ENCODE measurements around the gene C1orf94. TPM values are rescaled to one million over a fixed set of nuclear protein-coding genes. Genes with fewer than 3 reads are reported as not detected.

Gene C1orf94
- total and polyA plus RNA-seq, 2 experiments from 2014 or later = 4.3 to 5.3 TPM

DNA sequence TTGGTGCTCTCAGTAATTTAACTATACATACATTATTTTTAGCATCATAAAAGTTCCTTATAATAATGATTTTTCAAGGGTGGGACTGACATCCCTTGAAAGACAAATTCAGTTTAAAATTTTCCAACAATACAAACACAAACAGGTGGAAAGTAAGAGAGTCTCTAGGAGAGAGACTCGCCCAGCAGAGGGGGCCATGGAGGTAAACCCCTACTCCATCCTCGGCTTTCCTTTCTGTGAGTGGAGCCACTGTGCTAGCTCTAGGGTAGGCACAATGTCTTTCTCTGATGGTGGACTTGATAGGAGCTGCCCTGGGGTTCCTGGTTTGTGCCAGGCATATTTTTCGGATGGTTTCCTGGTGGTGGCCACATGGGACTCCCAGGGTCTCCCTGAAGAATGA is 20.0 kb upstream of the C1orf94 start:
- H2AFZ ChIP-seq = no peak overlapping the region
- H3K9me2 ChIP-seq (ENCODE audit: insufficient read depth) = 0 out of 2 replicates have a peak, but pooled peaks cover 9% of the 10 kb centered on the region
- TF ChIP-seq EZH2phosphoT487 (IDR thresholded peaks at IDR 0.05; ENCODE audit: unreplicated experiment) = no peak
- TF ChIP-seq, protein P1, sequence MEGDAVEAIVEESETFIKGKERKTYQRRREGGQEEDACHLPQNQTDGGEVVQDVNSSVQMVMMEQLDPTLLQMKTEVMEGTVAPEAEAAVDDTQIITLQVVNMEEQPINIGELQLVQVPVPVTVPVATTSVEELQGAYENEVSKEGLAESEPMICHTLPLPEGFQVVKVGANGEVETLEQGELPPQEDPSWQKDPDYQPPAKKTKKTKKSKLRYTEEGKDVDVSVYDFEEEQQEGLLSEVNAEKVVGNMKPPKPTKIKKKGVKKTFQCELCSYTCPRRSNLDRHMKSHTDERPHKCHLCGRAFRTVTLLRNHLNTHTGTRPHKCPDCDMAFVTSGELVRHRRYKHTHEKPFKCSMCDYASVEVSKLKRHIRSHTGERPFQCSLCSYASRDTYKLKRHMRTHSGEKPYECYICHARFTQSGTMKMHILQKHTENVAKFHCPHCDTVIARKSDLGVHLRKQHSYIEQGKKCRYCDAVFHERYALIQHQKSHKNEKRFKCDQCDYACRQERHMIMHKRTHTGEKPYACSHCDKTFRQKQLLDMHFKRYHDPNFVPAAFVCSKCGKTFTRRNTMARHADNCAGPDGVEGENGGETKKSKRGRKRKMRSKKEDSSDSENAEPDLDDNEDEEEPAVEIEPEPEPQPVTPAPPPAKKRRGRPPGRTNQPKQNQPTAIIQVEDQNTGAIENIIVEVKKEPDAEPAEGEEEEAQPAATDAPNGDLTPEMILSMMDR (conservative IDR thresholded peaks at IDR 0.05; ENCODE audit: low read depth in 2 of 2) = peak; percentile 61 to 64
- TF ChIP-seq CREB1 (CRISPR knock-in tag; IDR thresholded peaks at IDR 0.05; ENCODE audit: low read depth) = no peak
- DNase-seq (ENCODE audit: low spot score) = peak; percentile 65
- Mint-ChIP-seq H3K36me3 (ENCODE audit: low read depth) (peaks cover 38% of the 10 kb centered on the region), H3K4me3 (no peak overlapping the region), H3K9me3 (no peaks in the 10 kb centered on the region; the same call in 2 of the 3 replicates), H3K4me1 (peaks cover 26% of the 10 kb centered on the region), H3K27ac (no peak overlapping the region), H3K27me3 (ENCODE audit: insufficient read depth, low read depth, poor library complexity) (peaks cover 1% of the 10 kb centered on the region)
- no peak overlapping the region for H3K4me3 ChIP-seq
- H4K20me1 ChIP-seq (replicated peaks; ENCODE audit: insufficient read depth) = peaks cover 24% of the 10 kb centered on the region
- no peaks in the 10 kb centered on the region for H3K27me3 ChIP-seq (ENCODE audit: insufficient read depth)
- no peak overlapping the region for H3K27ac ChIP-seq (ENCODE audit: low read depth)
- H3K4me2 ChIP-seq = no peak overlapping the region
- H3K4me1 ChIP-seq (ENCODE audit: insufficient read depth) = peaks cover 8% of the 10 kb centered on the region; the same call in 1 of the 2 replicates
- no peaks in the 10 kb centered on the region for H3K36me3 ChIP-seq (ENCODE audit: insufficient read depth)
- H3K79me2 ChIP-seq (replicated peaks; ENCODE audit: insufficient read depth) = peaks cover 94% of the 10 kb centered on the region
- peak; percentile 91 for ATAC-seq
- no peaks in the 10 kb centered on the region for H3F3A ChIP-seq (replicated peaks; ENCODE audit: low read depth)

DNA sequence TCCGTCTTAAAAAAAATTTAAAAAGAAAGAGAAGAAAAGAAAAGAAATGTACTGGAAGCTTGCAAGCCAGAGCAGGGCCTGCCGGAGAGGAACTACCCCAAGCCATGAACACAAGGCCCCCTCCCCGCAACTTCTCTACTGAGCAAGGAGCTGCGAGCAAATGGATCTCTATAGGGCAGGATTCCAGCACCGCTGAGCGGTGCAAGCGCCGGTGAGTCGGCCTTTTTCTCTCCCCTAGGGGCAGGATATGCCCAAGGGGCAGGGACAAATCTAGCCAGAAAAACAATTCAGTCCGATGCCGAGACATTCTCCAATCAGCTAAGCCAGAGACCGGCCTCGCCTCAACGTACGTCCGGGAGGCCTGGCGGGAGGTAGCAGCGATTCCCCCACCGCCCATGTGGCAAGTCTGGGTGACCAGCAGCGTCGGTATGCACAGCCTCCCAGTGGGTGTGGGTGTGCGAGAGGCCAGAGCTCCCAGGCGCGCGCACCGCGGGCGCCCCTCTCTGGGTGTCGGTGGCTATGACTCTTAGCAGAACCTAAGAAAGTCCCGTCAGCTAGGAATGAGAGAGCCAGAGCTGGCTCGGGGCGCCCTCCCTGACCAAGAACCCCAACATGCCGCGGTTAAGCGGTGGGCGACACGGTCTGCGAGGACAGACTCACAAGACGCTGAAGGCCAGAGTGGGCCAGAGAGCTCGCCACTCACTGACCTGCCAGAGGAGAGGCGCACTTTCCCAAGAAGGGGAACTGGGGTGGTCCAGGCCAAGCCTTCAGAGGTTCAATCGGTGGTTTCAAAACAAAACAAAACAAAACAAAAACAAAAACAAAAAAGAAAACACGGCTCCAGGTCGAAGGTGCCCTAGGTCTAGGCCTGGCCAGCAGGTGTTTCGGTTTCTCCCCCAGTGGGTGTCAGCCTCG is 13.6 kb upstream of the C1orf94 start:
- H4K20me1 ChIP-seq (replicated peaks; ENCODE audit: insufficient read depth) = peaks cover 17% of the 10 kb centered on the region
- H3F3A ChIP-seq (replicated peaks; ENCODE audit: low read depth) = 0 out of 2 replicates have a peak, but pooled peaks cover 8% of the 10 kb centered on the region
- H3K36me3 Mint-ChIP-seq (ENCODE audit: low read depth) = peaks cover 23% of the 10 kb centered on the region
- H3K4me3 Mint-ChIP-seq = peak overlapping the region; percentile 93
- peak overlapping the region; percentile 91 for H3K4me3 ChIP-seq
- peaks cover 64% of the 10 kb centered on the region for H3K79me2 ChIP-seq (replicated peaks; ENCODE audit: insufficient read depth)
- H3K27me3 Mint-ChIP-seq (ENCODE audit: insufficient read depth, low read depth, poor library complexity) = peaks cover 8% of the 10 kb centered on the region
- peak overlapping the region; percentile 91 for H3K27ac Mint-ChIP-seq
- TF ChIP-seq, protein P2, sequence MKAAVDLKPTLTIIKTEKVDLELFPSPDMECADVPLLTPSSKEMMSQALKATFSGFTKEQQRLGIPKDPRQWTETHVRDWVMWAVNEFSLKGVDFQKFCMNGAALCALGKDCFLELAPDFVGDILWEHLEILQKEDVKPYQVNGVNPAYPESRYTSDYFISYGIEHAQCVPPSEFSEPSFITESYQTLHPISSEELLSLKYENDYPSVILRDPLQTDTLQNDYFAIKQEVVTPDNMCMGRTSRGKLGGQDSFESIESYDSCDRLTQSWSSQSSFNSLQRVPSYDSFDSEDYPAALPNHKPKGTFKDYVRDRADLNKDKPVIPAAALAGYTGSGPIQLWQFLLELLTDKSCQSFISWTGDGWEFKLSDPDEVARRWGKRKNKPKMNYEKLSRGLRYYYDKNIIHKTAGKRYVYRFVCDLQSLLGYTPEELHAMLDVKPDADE (IDR thresholded peaks at IDR 0.05) = no peak
- peak; percentile 63 for TF ChIP-seq CREB1 (CRISPR knock-in tag; IDR thresholded peaks at IDR 0.05; ENCODE audit: low read depth)
- TF ChIP-seq, protein P1 (conservative IDR thresholded peaks at IDR 0.05; ENCODE audit: low read depth in 2 of 2) = peak; percentile 71
- peak; percentile 48; the same call in 1 of the 2 replicates for TF ChIP-seq POLR2AphosphoS5 (IDR thresholded peaks at IDR 0.05; ENCODE audit: low read depth)
- no peaks in the 10 kb centered on the region for H3K36me3 ChIP-seq (ENCODE audit: insufficient read depth)
- H3K27ac ChIP-seq (ENCODE audit: low read depth) = peak overlapping the region; percentile 87
- H2AFZ ChIP-seq = 0 out of 2 replicates have a peak overlapping the region, but pooled peaks have one; percentile 26
- peaks cover 24% of the 10 kb centered on the region for H3K4me1 Mint-ChIP-seq
- H3K27me3 ChIP-seq (ENCODE audit: insufficient read depth) = peaks cover 5% of the 10 kb centered on the region; the same call in 1 of the 2 replicates
- H3K9me2 ChIP-seq (ENCODE audit: insufficient read depth) = no peaks in the 10 kb centered on the region
- peaks cover 31% of the 10 kb centered on the region for H3K4me1 ChIP-seq (ENCODE audit: insufficient read depth)
- DNase-seq (ENCODE audit: low spot score) (peak; percentile 94), ATAC-seq (peak; percentile 58)
- no peaks in the 10 kb centered on the region for H3K9me3 Mint-ChIP-seq
- H3K4me2 ChIP-seq = peak overlapping the region; percentile 99

Data from GM23338 (cell line).